ENCODE data around the gene UBAC1. TPM values are rescaled to one million over a fixed set of nuclear protein-coding genes. Genes with fewer than 3 reads are reported as not detected.

UBAC1 gene
- total and polyA plus RNA-seq, 11 donors: 71.1 to 140 (median 100) TPM

DNA sequence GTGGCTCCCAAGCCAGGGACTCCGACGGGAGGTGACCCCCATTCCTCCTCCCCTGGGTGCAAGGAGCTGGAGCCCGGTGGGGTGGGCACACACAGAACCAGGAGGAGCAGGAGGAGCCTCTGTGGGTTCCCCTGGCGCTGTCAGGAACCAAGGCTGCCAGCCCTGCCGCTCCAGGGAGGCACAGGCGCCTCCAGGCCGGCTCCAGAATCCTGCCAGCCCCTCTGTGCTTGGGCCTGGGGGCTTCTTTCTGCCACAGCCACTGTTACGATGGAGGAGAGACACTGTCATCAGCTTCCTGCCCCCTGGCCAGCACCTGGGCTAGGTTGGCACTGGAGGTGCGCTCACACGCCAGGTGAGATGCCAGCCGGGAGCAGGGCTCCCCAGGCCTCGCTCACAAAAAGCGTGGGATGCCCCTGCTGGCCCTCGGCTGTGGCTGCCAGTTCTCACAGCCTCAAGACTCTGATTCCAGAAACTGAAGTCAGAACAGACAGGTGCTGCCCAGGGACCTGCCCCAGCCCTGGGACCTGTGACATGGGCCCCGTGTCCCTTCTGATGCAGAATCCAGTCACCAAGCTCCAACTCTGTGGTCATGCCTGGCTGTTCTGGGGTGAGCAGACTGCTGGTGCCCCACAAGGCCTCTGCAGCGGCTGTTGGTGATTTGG lies 37.4 kb upstream of the UBAC1 start:
- TF ChIP-seq, protein P1, sequence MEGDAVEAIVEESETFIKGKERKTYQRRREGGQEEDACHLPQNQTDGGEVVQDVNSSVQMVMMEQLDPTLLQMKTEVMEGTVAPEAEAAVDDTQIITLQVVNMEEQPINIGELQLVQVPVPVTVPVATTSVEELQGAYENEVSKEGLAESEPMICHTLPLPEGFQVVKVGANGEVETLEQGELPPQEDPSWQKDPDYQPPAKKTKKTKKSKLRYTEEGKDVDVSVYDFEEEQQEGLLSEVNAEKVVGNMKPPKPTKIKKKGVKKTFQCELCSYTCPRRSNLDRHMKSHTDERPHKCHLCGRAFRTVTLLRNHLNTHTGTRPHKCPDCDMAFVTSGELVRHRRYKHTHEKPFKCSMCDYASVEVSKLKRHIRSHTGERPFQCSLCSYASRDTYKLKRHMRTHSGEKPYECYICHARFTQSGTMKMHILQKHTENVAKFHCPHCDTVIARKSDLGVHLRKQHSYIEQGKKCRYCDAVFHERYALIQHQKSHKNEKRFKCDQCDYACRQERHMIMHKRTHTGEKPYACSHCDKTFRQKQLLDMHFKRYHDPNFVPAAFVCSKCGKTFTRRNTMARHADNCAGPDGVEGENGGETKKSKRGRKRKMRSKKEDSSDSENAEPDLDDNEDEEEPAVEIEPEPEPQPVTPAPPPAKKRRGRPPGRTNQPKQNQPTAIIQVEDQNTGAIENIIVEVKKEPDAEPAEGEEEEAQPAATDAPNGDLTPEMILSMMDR (IDR thresholded peaks at IDR 0.05): no peak
- no peak for TF ChIP-seq POLR2A (IDR thresholded peaks at IDR 0.05)
- WGBS, 4 donors: 89 to 98% (median 95%) methylated on average over 2 to 16 of the region's 16 CpGs
- no peak for ATAC-seq
- Histone ChIP-seq H3K4me3 (no peak overlapping the region), H3K9me3 (no peaks in the 10 kb centered on the region), H3K36me3 (no peaks in the 10 kb centered on the region), H3K27me3 (no peaks in the 10 kb centered on the region), H3K4me1 (peaks cover 1 to 32% (median 13%) of the 10 kb centered on the region in 12 donors), H3K27ac (no peak overlapping the region)
- intact Hi-C loops (cut with DNase I): loop anchor here in 1 of 10 donors (10.0 kb wide), 1 partner anchor 46 kb away; no protein-coding TSS in a partner anchor
- DNase-seq: peak in 1 of 5 donors; percentile 54

DNA sequence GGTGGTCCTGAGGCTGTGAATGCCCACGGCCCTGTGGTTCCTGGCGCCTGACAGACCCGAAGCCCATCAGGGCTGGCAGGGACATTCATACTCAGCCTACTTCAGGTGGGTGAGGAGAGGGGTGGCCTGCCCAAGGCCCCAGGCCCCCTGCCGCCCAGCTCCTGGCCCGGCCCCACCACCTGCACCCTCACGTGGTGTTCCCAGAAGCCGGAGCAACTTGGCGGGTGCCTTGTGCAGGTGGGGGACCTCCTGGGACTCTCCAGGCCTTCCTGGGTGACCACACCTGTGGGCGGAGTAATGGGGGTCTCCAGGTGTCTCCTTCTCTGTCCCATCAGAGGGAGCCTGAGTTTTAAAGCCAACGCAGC lies 36.8 kb upstream of the UBAC1 start:
- no peaks in the 10 kb centered on the region for H3K9me3 ChIP-seq
- H3K36me3 ChIP-seq: no peaks in the 10 kb centered on the region
- ATAC-seq (no peak), DNase-seq (peak in 1 of 5 donors; percentile 25)
- H3K4me1 ChIP-seq: peaks cover 6 to 32% (median 13%) of the 10 kb centered on the region in 12 donors
- no peak overlapping the region for H3K27ac ChIP-seq
- H3K27me3 ChIP-seq: no peaks in the 10 kb centered on the region
- intact Hi-C loops (cut with DNase I): loop anchor here in 1 of 10 donors (10.0 kb wide), 1 partner anchor 47 kb away; no protein-coding TSS in a partner anchor
- H3K4me3 ChIP-seq: no peak overlapping the region
- WGBS, 4 donors: 85 to 91% (median 87%) methylated on average over 7 to 10 of the region's 10 CpGs
- TF ChIP-seq POLR2A (IDR thresholded peaks at IDR 0.05): no peak
- TF ChIP-seq, protein P1 (IDR thresholded peaks at IDR 0.05): no peak

DNA sequence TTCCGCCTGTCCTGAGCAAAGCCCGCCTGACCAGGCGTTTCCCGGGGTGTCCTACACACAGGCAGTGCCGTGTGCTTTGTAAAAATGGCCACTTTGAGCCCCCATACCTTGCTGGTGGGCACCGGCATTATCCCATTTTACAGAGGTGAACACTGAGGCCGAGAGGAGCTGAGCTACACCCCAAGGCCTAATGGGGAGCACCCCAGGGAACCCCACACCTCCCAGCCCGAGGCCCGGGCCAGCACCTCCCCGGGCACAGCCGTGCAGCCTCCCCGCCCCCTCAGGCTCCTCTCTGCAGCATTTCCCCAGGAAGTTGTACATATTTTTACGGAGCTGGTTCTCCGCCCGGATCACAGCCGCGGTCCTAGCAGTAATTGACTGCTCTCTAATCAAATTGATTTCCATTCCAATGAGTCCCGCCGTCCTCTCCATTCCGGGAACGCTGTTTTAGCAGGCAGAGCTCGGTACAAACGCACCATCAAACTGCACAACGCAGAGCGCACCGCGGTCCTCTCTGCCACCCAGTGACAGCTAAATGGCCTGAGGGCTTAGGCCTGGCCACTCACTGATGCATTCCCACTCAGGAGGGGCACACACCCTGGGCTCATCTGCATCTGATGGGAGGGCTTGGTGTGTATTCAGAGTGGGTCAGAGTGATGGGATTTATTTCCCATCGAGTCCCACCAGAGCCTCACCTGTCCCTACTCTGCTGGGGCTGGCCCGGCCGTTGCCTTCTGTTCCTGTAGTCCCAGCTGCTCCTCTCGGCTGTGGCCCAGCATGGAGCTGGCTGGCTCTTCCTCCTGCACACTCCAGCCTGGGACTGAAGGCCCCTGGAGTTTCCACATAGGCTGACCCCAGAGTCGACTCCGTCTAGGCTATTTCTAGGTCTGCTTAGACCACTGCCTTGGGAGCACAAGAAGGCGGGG lies 36.2 kb upstream of the UBAC1 start:
- Histone ChIP-seq H3K27me3 (no peaks in the 10 kb centered on the region), H3K9me3 (no peaks in the 10 kb centered on the region), H3K27ac (no peak overlapping the region), H3K4me1 (peaks cover 7 to 34% (median 14%) of the 10 kb centered on the region in 12 donors), H3K4me3 (no peak overlapping the region), H3K36me3 (no peaks in the 10 kb centered on the region)
- WGBS, 4 donors: 70 to 81% (median 76%) methylated on average over 32 to 34 of the region's 34 CpGs
- ATAC-seq: no peak
- intact Hi-C loops (cut with DNase I): loop anchor here in 1 of 10 donors (10.0 kb wide), 1 partner anchor 47 kb away; no protein-coding TSS in a partner anchor
- DNase-seq: no peak
- TF ChIP-seq, protein P1 (IDR thresholded peaks at IDR 0.05): no peak
- TF ChIP-seq POLR2A (IDR thresholded peaks at IDR 0.05): no peak

DNA sequence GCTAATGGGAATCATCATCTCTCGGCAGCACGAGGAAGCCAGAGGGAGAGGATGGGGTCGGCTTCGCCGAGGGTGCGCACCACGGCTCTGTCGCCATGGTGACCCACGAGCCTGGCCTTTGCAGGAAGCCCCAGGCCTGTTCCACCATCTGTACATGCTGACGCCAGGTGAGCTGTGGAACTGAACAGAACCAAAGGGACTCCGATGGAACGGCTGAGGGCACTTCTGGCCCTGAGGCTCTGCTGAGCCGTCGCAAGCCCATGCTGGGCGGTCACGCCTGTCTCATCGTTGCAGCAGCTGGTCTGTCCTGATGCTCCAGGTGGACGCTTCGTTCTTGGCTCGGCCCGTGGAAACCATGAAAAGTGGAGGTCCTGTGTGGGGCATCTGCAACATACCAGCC lies 34.6 kb upstream of the UBAC1 start:
- intact Hi-C loops (cut with DNase I): loop anchor here in 1 of 10 donors (10.0 kb wide), 1 partner anchor 49 kb away; no protein-coding TSS in a partner anchor
- Histone ChIP-seq H3K9me3 (no peaks in the 10 kb centered on the region), H3K36me3 (no peaks in the 10 kb centered on the region), H3K4me1 (peaks cover 7 to 49% (median 23%) of the 10 kb centered on the region in 12 donors), H3K4me3 (no peak overlapping the region), H3K27ac (no peak overlapping the region), H3K27me3 (no peaks in the 10 kb centered on the region)
- 93 to 97% (median 96%) methylated on average over 19 to 21 of the region's 21 CpGs for WGBS, 4 donors
- ATAC-seq: no peak
- no peak for DNase-seq
- no peak for TF ChIP-seq POLR2A (IDR thresholded peaks at IDR 0.05)
- TF ChIP-seq, protein P1 (IDR thresholded peaks at IDR 0.05): no peak
